CD4-positive, alpha-beta T cell (primary cell): ENCODE measurements around the gene CD46. TPM values are rescaled to one million over a fixed set of nuclear protein-coding genes. Genes with fewer than 3 reads are reported as not detected.
"Not testable (repeated sequence)": the region's sequence is repeated elsewhere in the genome, so short reads cannot be mapped to it uniquely, and the experiment has no call there.

Experiments used
- ATAC-seq: fragments of 200-7000 bp; cut with Tn5 transposase; one replicate; pipeline ENCODE4 v1.10.0; 2022; ENCODE audit warnings: mild to moderate bottlenecking; ENCODE audit not compliant: poor library complexity
- CTCF ChIA-PET: fragments of 350-600 bp; sonication (Branson Sonifier 250); formaldehyde crosslinking; loops from one replicate; lab custom pipeline; 2021; ENCODE audit warnings: antibody characterized with exemption, inconsistent platforms; lab: Charles Lee
- POLR2A ChIA-PET: fragments of 350-600 bp; sonication (Branson Sonifier 250); formaldehyde crosslinking; loops from one replicate; lab custom pipeline; 2021; ENCODE audit warnings: antibody characterized with exemption, inconsistent platforms; lab: Charles Lee
- DNase-seq, 14 experiments: peaks; one replicate each; pipeline ENCODE4 v3.0.0-alpha.2; 2013 to 2020; ENCODE audit warnings: mixed read lengths in 2 of 14
- H3K27ac ChIP-seq, 2 donors: one replicate each; pipeline versions ENCODE4 v1.5.1 to v1.7.0; 2013; ENCODE audit warnings: low read length in 2 of 2, low read depth in 1 of 2, mild to moderate bottlenecking in 1 of 2
- H3K27me3 ChIP-seq, 2 experiments: 1 replicate in 1 of 2; 2 replicates in 1 of 2; pipeline versions ENCODE4 v1.6.1 to v1.7.0; 2013; ENCODE audit warnings: low read length in 2 of 2, control low read depth in 1 of 2, mild to moderate bottlenecking in 1 of 2, moderate library complexity in 1 of 2; ENCODE audit not compliant: insufficient read depth in 2 of 2, control insufficient read depth in 1 of 2
- H3K36me3 ChIP-seq: one replicate; pipeline ENCODE4 v1.6.1; 2013; ENCODE audit warnings: low read length, control low read depth; ENCODE audit not compliant: insufficient read depth
- H3K4me1 ChIP-seq: one replicate; pipeline ENCODE4 v1.6.1; 2013; ENCODE audit warnings: low read length, control low read depth; ENCODE audit not compliant: insufficient read depth
- H3K4me3 ChIP-seq: one replicate; pipeline ENCODE4 v1.5.1; 2013; ENCODE audit warnings: mild to moderate bottlenecking, low read length, moderate library complexity
- H3K9me3 ChIP-seq, 2 experiments: 1 replicate in 1 of 2; 2 replicates in 1 of 2; pipeline versions ENCODE4 v1.6.1 to v1.7.0; 2013; ENCODE audit warnings: low read length in 2 of 2, mild to moderate bottlenecking in 2 of 2, control low read depth in 1 of 2, moderate library complexity in 1 of 2; ENCODE audit not compliant: control insufficient read depth in 1 of 2, insufficient read depth in 1 of 2
- H3K27ac Mint-ChIP-seq: one replicate; pipeline ENCODE4 v1.8.0; 2020; ENCODE audit warnings: mixed read lengths
- H3K27me3 Mint-ChIP-seq: one replicate; pipeline ENCODE4 v1.8.0; 2021; ENCODE audit warnings: mixed read lengths
- H3K36me3 Mint-ChIP-seq: one replicate; pipeline ENCODE4 v1.8.0; 2021; ENCODE audit warnings: low read depth, mixed read lengths
- H3K4me1 Mint-ChIP-seq: one replicate; pipeline ENCODE4 v1.8.0; 2021; ENCODE audit warnings: low read depth, mixed read lengths
- H3K4me3 Mint-ChIP-seq: one replicate; pipeline ENCODE4 v1.8.0; 2020; ENCODE audit warnings: mild to moderate bottlenecking, mixed read lengths
- H3K9me3 Mint-ChIP-seq: one replicate; pipeline ENCODE4 v1.8.0; 2020; ENCODE audit warnings: mixed read lengths
- CTCF ChIP-seq: fragments of 200-600 bp; IDR thresholded peaks from one replicate; pipeline ENCODE4 v1.8.0; 2022; ENCODE audit warnings: antibody characterized with exemption, mild to moderate bottlenecking
- intact Hi-C, 2 experiments: fragments of 100-400 bp; cut with DNase I in 1 of 2; cut with micrococcal nuclease in 1 of 2; formaldehyde crosslinking; loops; one replicate each; pipeline versions ENCODE4 v1.15.1 to v1.9.0; 2023 to 2025; cut with DNase I, micrococcal nuclease
- total RNA-seq, 174 experiments: library from RNA in 2 of 174; stranded (reverse) in 2 of 174; gene quantifications; one replicate each; pipeline ENCODE4 v1.2.3 and lab custom pipeline; 2021 to 2026

CD46 gene
- total RNA-seq, 2 experiments from 2014 or later, result 111 to 115 TPM

GRCh38 chr1:207747627-207748492 is 4.0 kb upstream of the CD46 start:
- Histone ChIP-seq H3K4me3 (no peak overlapping the region), H3K4me1 (peaks cover 18% of the 10 kb centered on the region), H3K27me3 (no peaks in the 10 kb centered on the region), H3K9me3 (no peaks in the 10 kb centered on the region), H3K36me3 (no peaks in the 10 kb centered on the region), H3K27ac (no peak overlapping the region)
- no peaks in the 10 kb centered on the region for H3K9me3 Mint-ChIP-seq
- no peaks in the 10 kb centered on the region for H3K27me3 Mint-ChIP-seq
- TF ChIP-seq CTCF, result no peak
- no peak overlapping the region for H3K4me3 Mint-ChIP-seq
- intact Hi-C loops, result no loop called here
- H3K36me3 Mint-ChIP-seq, result peaks cover 10% of the 10 kb centered on the region
- peaks cover 45% of the 10 kb centered on the region for H3K4me1 Mint-ChIP-seq
- CTCF ChIA-PET, result no interaction called here
- no peak overlapping the region for H3K27ac Mint-ChIP-seq
- ATAC-seq, result no peak
- POLR2A ChIA-PET, result no interaction called here
- no peak for DNase-seq

GRCh38 chr1:207748737-207749528 is 2.9 kb upstream of the CD46 start:
- Mint-ChIP-seq H3K4me1 (peaks cover 54% of the 10 kb centered on the region), H3K27me3 (no peaks in the 10 kb centered on the region), H3K36me3 (peaks cover 13% of the 10 kb centered on the region), H3K9me3 (no peaks in the 10 kb centered on the region), H3K4me3 (peak overlapping the region; percentile 86), H3K27ac (peak overlapping the region; percentile 78)
- peaks cover 25% of the 10 kb centered on the region for H3K4me1 ChIP-seq
- CTCF ChIA-PET, result no interaction called here
- no peak overlapping the region for H3K4me3 ChIP-seq
- POLR2A ChIA-PET, result no interaction called here
- H3K27ac ChIP-seq, result no peak overlapping the region
- intact Hi-C loops, result no loop called here
- peak in 3 of 14 experiments; percentile 39 to 56 (median 41) for DNase-seq
- no peak for TF ChIP-seq CTCF
- ATAC-seq, result peak; percentile 18
- no peaks in the 10 kb centered on the region for H3K36me3 ChIP-seq
- H3K9me3 ChIP-seq, result no peaks in the 10 kb centered on the region
- H3K27me3 ChIP-seq, result no peaks in the 10 kb centered on the region

- no peaks in the 10 kb centered on the region for H3K9me3 Mint-ChIP-seq
- H3K27me3 ChIP-seq, result no peaks in the 10 kb centered on the region
- no peaks in the 10 kb centered on the region for H3K9me3 ChIP-seq
- peak overlapping the region; percentile 95 for H3K4me3 Mint-ChIP-seq
- H3K36me3 Mint-ChIP-seq, result peaks cover 22% of the 10 kb centered on the region
- intact Hi-C loops, result loop anchor here (5.0 to 10.0 kb wide), 4 partner anchors 47 to 696 kb away; partner anchors contain the start of genes CD55 (in 1 of the 2), PFKFB2 (in 1 of the 2) and YOD1 (in 1 of the 2)
- CTCF ChIA-PET, result no interaction called here
- no peak for ATAC-seq
- peaks cover 31% of the 10 kb centered on the region for H3K4me1 ChIP-seq
- peaks cover 73% of the 10 kb centered on the region for H3K4me1 Mint-ChIP-seq
- H3K27me3 Mint-ChIP-seq, result no peaks in the 10 kb centered on the region
- H3K27ac Mint-ChIP-seq, result peak overlapping the region; percentile 89
- DNase-seq, result no peak
- no peak for TF ChIP-seq CTCF
- peak overlapping the region; percentile 97 for H3K4me3 ChIP-seq
- peak overlapping the region in 1 of 2 donors; percentile 85 for H3K27ac ChIP-seq
- POLR2A ChIA-PET, result interaction anchor here (1.3 to 2.5 kb wide), 2 partner anchors 73 to 123 kb away, joined by 3 to 11 read pairs; no protein-coding TSS in a partner anchor
- H3K36me3 ChIP-seq, result no peaks in the 10 kb centered on the region
These were observed 1.1 kb upstream of the CD46 start for GRCh38 chr1:207750631-207751305.

GRCh38 chr1:207751463-207751789 is 428 bp upstream of the CD46 start:
- peak overlapping the region; percentile 89 for H3K27ac Mint-ChIP-seq
- H3K9me3 Mint-ChIP-seq, ATAC-seq, H3K36me3 ChIP-seq, H3K27me3 Mint-ChIP-seq, H3K27me3 ChIP-seq, H3K9me3 ChIP-seq: not testable (repeated sequence)
- H3K4me3 ChIP-seq, result peak overlapping the region; percentile 97
- DNase-seq, result peak in 1 of 14 experiments; percentile 9
- intact Hi-C loops, result loop anchor here (5.0 to 10.0 kb wide), 4 partner anchors 46 to 697 kb away; partner anchors contain the start of genes CD55 (in 1 of the 2), PFKFB2 (in 1 of the 2) and YOD1 (in 1 of the 2)
- H3K27ac ChIP-seq, result peak overlapping the region; percentile 66 to 85
- CTCF ChIA-PET, result interaction anchor here (1.3 kb wide), 1 partner anchor 117 kb away, joined by 3 read pairs; no protein-coding TSS in a partner anchor
- POLR2A ChIA-PET, result interaction anchor here (1.3 to 2.5 kb wide), 2 partner anchors 72 to 123 kb away, joined by 3 to 11 read pairs; no protein-coding TSS in a partner anchor
- peak overlapping the region; percentile 95 for H3K4me3 Mint-ChIP-seq
- peaks cover 79% of the 10 kb centered on the region for H3K4me1 Mint-ChIP-seq
- peaks cover 29% of the 10 kb centered on the region for H3K36me3 Mint-ChIP-seq
- peaks cover 35% of the 10 kb centered on the region for H3K4me1 ChIP-seq
